ENCODE results near the gene GPR39.
A peak's percentile ranks its signal among the peaks of the same experiment; 100 is the strongest.

The GPR39 gene

GRCh38 chr2:132559921-132560320 lies 143.3 kb downstream of the GPR39 start:
- Histone ChIP-seq H4K91ac (ENCODE audit: low read depth, low read length) (no peak overlapping the region), H3K79me1 (ENCODE audit: low read length) (no peaks in the 10 kb centered on the region), H3K79me2 (ENCODE audit: control insufficient read depth, insufficient read depth, low read length, poor library complexity) (no peaks in the 10 kb centered on the region), H3K9me3 (ENCODE audit: insufficient read depth, low read depth, low read length) (no peaks in the 10 kb centered on the region), H2BK12ac (ENCODE audit: low read length) (no peak overlapping the region), H3K9ac (ENCODE audit: low read length) (no peak overlapping the region), H3K4ac (ENCODE audit: low read depth, low read length) (no peak overlapping the region), H2AK5ac (ENCODE audit: low read length) (no peak overlapping the region), H3K27me3 (ENCODE audit: insufficient read depth, low read length) (no peaks in the 10 kb centered on the region), H3K18ac (ENCODE audit: low read length) (no peak overlapping the region), H2BK5ac (ENCODE audit: low read depth, low read length, poor library complexity) (no peak overlapping the region), H2BK120ac (ENCODE audit: insufficient read depth, low read length, poor library complexity) (no peak overlapping the region), H3K36me3 (ENCODE audit: control insufficient read depth in 1 of 2, insufficient read depth in 2 of 2, low read length in 2 of 2) (no peaks in the 10 kb centered on the region), H2AFZ (ENCODE audit: insufficient read depth, low read length, poor library complexity) (no peak overlapping the region), H3K4me1 (ENCODE audit: control insufficient read depth in 1 of 2, insufficient read depth in 2 of 2, low read length in 2 of 2) (no peaks in the 10 kb centered on the region), H3K4me2 (ENCODE audit: low read length) (no peak overlapping the region), H3K23ac (ENCODE audit: low read length) (no peak overlapping the region), H3K4me3 (ENCODE audit: low read depth, low read length) (no peak overlapping the region), H4K8ac (ENCODE audit: low read depth, low read length) (no peak overlapping the region), H4K12ac (ENCODE audit: low read depth, low read length) (no peak overlapping the region), H3K14ac (ENCODE audit: low read length) (no peak overlapping the region), H3K27ac (ENCODE audit: low read depth, low read length) (no peak overlapping the region)
- 100% methylated on average over 1 of the region's 2 CpGs for WGBS (ENCODE audit: extremely low coverage, insufficient coverage, insufficient read length)
- no peak for DNase-seq

GRCh38 chr2:132560562-132560961 lies 144.0 kb downstream of the GPR39 start:
- H3K27me3 ChIP-seq (ENCODE audit: insufficient read depth, low read length): no peaks in the 10 kb centered on the region
- no peak overlapping the region for H3K4ac ChIP-seq (ENCODE audit: low read depth, low read length)
- H2BK120ac ChIP-seq (ENCODE audit: insufficient read depth, low read length, poor library complexity): no peak overlapping the region

GRCh38 chr2:132562245-132562644 lies 145.6 kb downstream of the GPR39 start:
- WGBS (ENCODE audit: extremely low coverage, insufficient coverage, insufficient read length): no CpG with 5 or more reads among the region's 4 CpGs
- no peak overlapping the region for H2BK12ac ChIP-seq (ENCODE audit: low read length)

More at GRCh38 chr2:132560562-132560961, 144.0 kb downstream of the GPR39 start:
- H3K18ac ChIP-seq (ENCODE audit: low read length): no peak overlapping the region
- H2AK5ac ChIP-seq (ENCODE audit: low read length): no peak overlapping the region
- no peak overlapping the region for H3K4me2 ChIP-seq (ENCODE audit: low read length)
- H3K9me3 ChIP-seq (ENCODE audit: insufficient read depth, low read depth, low read length): no peaks in the 10 kb centered on the region
- no peak overlapping the region for H4K91ac ChIP-seq (ENCODE audit: low read depth, low read length)
- H2BK5ac ChIP-seq (ENCODE audit: low read depth, low read length, poor library complexity): no peak overlapping the region
- H3K4me3 ChIP-seq (ENCODE audit: low read depth, low read length): no peak overlapping the region
- H3K27ac ChIP-seq (ENCODE audit: low read depth, low read length): no peak overlapping the region
- H3K36me3 ChIP-seq (ENCODE audit: control insufficient read depth in 1 of 2, insufficient read depth in 2 of 2, low read length in 2 of 2): no peaks in the 10 kb centered on the region
- H3K9ac ChIP-seq (ENCODE audit: low read length): no peak overlapping the region
- no CpG with 5 or more reads among the region's 2 CpGs for WGBS (ENCODE audit: extremely low coverage, insufficient coverage, insufficient read length)
- H3K4me1 ChIP-seq (ENCODE audit: control insufficient read depth in 1 of 2, insufficient read depth in 2 of 2, low read length in 2 of 2): no peaks in the 10 kb centered on the region
- H3K14ac ChIP-seq (ENCODE audit: low read length): no peak overlapping the region
- DNase-seq: no peak
- H2BK12ac ChIP-seq (ENCODE audit: low read length): no peak overlapping the region
- H3K79me2 ChIP-seq (ENCODE audit: control insufficient read depth, insufficient read depth, low read length, poor library complexity): no peaks in the 10 kb centered on the region
- H3K79me1 ChIP-seq (ENCODE audit: low read length): no peaks in the 10 kb centered on the region
- H3K23ac ChIP-seq (ENCODE audit: low read length): no peak overlapping the region
- no peak overlapping the region for H4K8ac ChIP-seq (ENCODE audit: low read depth, low read length)
- H4K12ac ChIP-seq (ENCODE audit: low read depth, low read length): no peak overlapping the region
- H2AFZ ChIP-seq (ENCODE audit: insufficient read depth, low read length, poor library complexity): no peak overlapping the region

GRCh38 chr2:132564065-132564464 lies 147.5 kb downstream of the GPR39 start:
- Histone ChIP-seq H3K4me1 (ENCODE audit: control insufficient read depth in 1 of 2, insufficient read depth in 2 of 2, low read length in 2 of 2) (no peaks in the 10 kb centered on the region), H3K14ac (ENCODE audit: low read length) (no peak overlapping the region), H4K91ac (ENCODE audit: low read depth, low read length) (no peak overlapping the region), H3K9ac (ENCODE audit: low read length) (no peak overlapping the region), H3K79me1 (ENCODE audit: low read length) (no peaks in the 10 kb centered on the region), H2BK5ac (ENCODE audit: low read depth, low read length, poor library complexity) (no peak overlapping the region), H3K23ac (ENCODE audit: low read length) (no peak overlapping the region), H3K18ac (ENCODE audit: low read length) (no peak overlapping the region), H3K4me2 (ENCODE audit: low read length) (no peak overlapping the region), H3K9me3 (ENCODE audit: insufficient read depth, low read depth, low read length) (no peaks in the 10 kb centered on the region), H2AFZ (ENCODE audit: insufficient read depth, low read length, poor library complexity) (no peak overlapping the region), H3K27ac (ENCODE audit: low read depth, low read length) (no peak overlapping the region), H3K27me3 (ENCODE audit: insufficient read depth, low read length) (no peaks in the 10 kb centered on the region), H2BK120ac (ENCODE audit: insufficient read depth, low read length, poor library complexity) (no peak overlapping the region), H3K79me2 (ENCODE audit: control insufficient read depth, insufficient read depth, low read length, poor library complexity) (no peaks in the 10 kb centered on the region), H4K8ac (ENCODE audit: low read depth, low read length) (no peak overlapping the region), H2AK5ac (ENCODE audit: low read length) (no peak overlapping the region), H3K4me3 (ENCODE audit: low read depth, low read length) (no peak overlapping the region), H2BK12ac (ENCODE audit: low read length) (no peak overlapping the region), H3K36me3 (ENCODE audit: control insufficient read depth in 1 of 2, insufficient read depth in 2 of 2, low read length in 2 of 2) (no peaks in the 10 kb centered on the region), H3K4ac (ENCODE audit: low read depth, low read length) (no peak overlapping the region), H4K12ac (ENCODE audit: low read depth, low read length) (no peak overlapping the region)
- WGBS (ENCODE audit: extremely low coverage, insufficient coverage, insufficient read length): no CpG with 5 or more reads among the region's 2 CpGs
- no peak for DNase-seq

More at GRCh38 chr2:132562245-132562644, 145.6 kb downstream of the GPR39 start:
- no peaks in the 10 kb centered on the region for H3K4me1 ChIP-seq (ENCODE audit: control insufficient read depth in 1 of 2, insufficient read depth in 2 of 2, low read length in 2 of 2)
- no peaks in the 10 kb centered on the region for H3K36me3 ChIP-seq (ENCODE audit: control insufficient read depth in 1 of 2, insufficient read depth in 2 of 2, low read length in 2 of 2)
- no peak overlapping the region for H3K23ac ChIP-seq (ENCODE audit: low read length)
- no peak overlapping the region for H4K91ac ChIP-seq (ENCODE audit: low read depth, low read length)
- H3K9ac ChIP-seq (ENCODE audit: low read length): no peak overlapping the region
- H3K4me3 ChIP-seq (ENCODE audit: low read depth, low read length): no peak overlapping the region
- H3K9me3 ChIP-seq (ENCODE audit: insufficient read depth, low read depth, low read length): no peaks in the 10 kb centered on the region
- no peak overlapping the region for H3K27ac ChIP-seq (ENCODE audit: low read depth, low read length)
- H3K18ac ChIP-seq (ENCODE audit: low read length): no peak overlapping the region
- H3K14ac ChIP-seq (ENCODE audit: low read length): no peak overlapping the region
- no peak overlapping the region for H2BK5ac ChIP-seq (ENCODE audit: low read depth, low read length, poor library complexity)
- H4K12ac ChIP-seq (ENCODE audit: low read depth, low read length): no peak overlapping the region
- no peaks in the 10 kb centered on the region for H3K27me3 ChIP-seq (ENCODE audit: insufficient read depth, low read length)
- no peaks in the 10 kb centered on the region for H3K79me1 ChIP-seq (ENCODE audit: low read length)
- no peak overlapping the region for H3K4ac ChIP-seq (ENCODE audit: low read depth, low read length)
- H3K4me2 ChIP-seq (ENCODE audit: low read length): no peak overlapping the region
- peak in 1 of 2 donors; percentile 33 for DNase-seq
- H2AK5ac ChIP-seq (ENCODE audit: low read length): no peak overlapping the region
- no peaks in the 10 kb centered on the region for H3K79me2 ChIP-seq (ENCODE audit: control insufficient read depth, insufficient read depth, low read length, poor library complexity)
- no peak overlapping the region for H4K8ac ChIP-seq (ENCODE audit: low read depth, low read length)
- H2AFZ ChIP-seq (ENCODE audit: insufficient read depth, low read length, poor library complexity): no peak overlapping the region
- no peak overlapping the region for H2BK120ac ChIP-seq (ENCODE audit: insufficient read depth, low read length, poor library complexity)

Measured in trophoblast cell (in vitro differentiated cells and primary cell).